Right lobe of liver (tissue), 6 donors: Measurements from ENCODE around the gene ADARB1. TPM values are rescaled to one million over a fixed set of nuclear protein-coding genes. Genes with fewer than 3 reads are reported as not detected.

Experiments
- ATAC-seq, 4 donors: fragments of 200-7000 bp; cut with Tn5 transposase; one replicate each; pipeline ENCODE4 v1.9.1; 2020; ENCODE audit warnings: mild to moderate bottlenecking in 4 of 4, moderate library complexity in 4 of 4
- DNase-seq, 3 donors: peaks; one replicate each; pipeline ENCODE4 v3.0.0-alpha.2; 2020
- H3K27ac ChIP-seq, 3 donors: fragments of 200-600 bp; one replicate each; pipeline ENCODE4 v1.8.0; 2022
- H3K27me3 ChIP-seq, 2 donors: fragments of 200-600 bp; one replicate each; pipeline ENCODE4 v1.8.0; 2022
- H3K36me3 ChIP-seq, 4 donors: fragments of 200-600 bp; sonication (generic) in 1 of 4; one replicate each; pipeline versions ENCODE4 v1.5.1 to v1.8.0; 2017 to 2022; ENCODE audit warnings: control low read depth in 1 of 4
- H3K4me1 ChIP-seq, 4 donors: fragments of 200-600 bp; sonication (generic) in 1 of 4; one replicate each; pipeline versions ENCODE4 v1.5.1 to v1.8.0; 2017 to 2022; ENCODE audit warnings: control low read depth in 1 of 4
- H3K4me3 ChIP-seq, 3 donors: fragments of 200-600 bp; one replicate each; pipeline ENCODE4 v1.8.0; 2022
- H3K9me3 ChIP-seq, 4 donors: fragments of 200-600 bp; sonication (generic) in 1 of 4; one replicate each; pipeline versions ENCODE4 v1.5.1 to v1.8.0; 2017 to 2022; ENCODE audit warnings: control low read depth in 1 of 4
- CTCF ChIP-seq, 4 donors: fragments of 200-600 bp in 3 of 4; fragments of 450-650 bp in 1 of 4; IDR thresholded peaks; one replicate each; pipeline versions ENCODE4 v1.5.1 to v1.8.0; 2016 to 2022; ENCODE audit warnings: antibody characterized with exemption in 4 of 4, mild to moderate bottlenecking in 2 of 4
- POLR2A ChIP-seq: fragments of 450-650 bp; IDR thresholded peaks from one replicate; pipeline ENCODE4 v1.6.1; 2017; ENCODE audit warnings: antibody characterized with exemption, mild to moderate bottlenecking
- WGBS: methylation state at CpG from one replicate; pipeline ENCODE4 v1.1.6; 2018; ENCODE audit warnings: low coverage, low lambda C conversion rate; ENCODE audit not compliant: insufficient coverage; ENCODE audit errors: missing lambda C conversion rate; 5-methylcytosine and 5-hydroxymethylcytosine counted together
- intact Hi-C, 2 donors: fragments of 100-400 bp; cut with DNase I; formaldehyde crosslinking; loops; one replicate each; pipeline versions ENCODE4 v1.11.2 to v1.14.1; 2022
- total RNA-seq, 6 experiments: library from RNA; depleted of rRNA in 2 of 6; stranded (reverse); fragments of >200 nt in 2 of 6; fragmentation: NEBNext Ultra II Directional in 3 of 6; extraction: Animal tissue kit (Norgen Biotek cat#: 25700) in 3 of 6; gene quantifications; one replicate each; pipeline versions ENCODE4 v1.1.0 to v1.2.4, GENCODE V29; 2016 to 2023
- donor health status: DM: no; HTN: yes; CAD: no.
- donor health status: DM: no; HTN: no; CAD: no.
- donor health status: DM: no; HTN: no; CAD: no.
- donor health status: DM: no; HTN: yes; CAD: no.
- donor health status: DM: no; HTN: yes; CAD: no.

The ADARB1 gene
- total RNA-seq, 6 experiments from 2014 or later: 4.7 to 9.9 (median 8.6) TPM

- ATAC-seq (no peak), DNase-seq (no peak)
- intact Hi-C loops: no loop called here
- 73% methylated on average over 8 of the region's 8 CpGs for WGBS
- Histone ChIP-seq H3K4me1 (no peaks in the 10 kb centered on the region), H3K27ac (no peak overlapping the region), H3K36me3 (no peaks in the 10 kb centered on the region), H3K9me3 (no peaks in the 10 kb centered on the region), H3K27me3 (no peaks in the 10 kb centered on the region), H3K4me3 (no peak overlapping the region)
- TF ChIP-seq CTCF (IDR thresholded peaks at IDR 0.05): no peak
- no peak for TF ChIP-seq POLR2A
These were observed 6.4 kb downstream of the ADARB1 start for GRCh38 chr21:45080639-45081414.

GRCh38 chr21:45081636-45082035, 7.3 kb downstream of the ADARB1 start:
- DNase-seq (no peak), ATAC-seq (no peak)
- intact Hi-C loops: no loop called here
- Histone ChIP-seq H3K4me1 (no peaks in the 10 kb centered on the region), H3K36me3 (no peaks in the 10 kb centered on the region), H3K27ac (no peak overlapping the region), H3K4me3 (no peak overlapping the region), H3K9me3 (no peaks in the 10 kb centered on the region), H3K27me3 (no peaks in the 10 kb centered on the region)
- no peak for TF ChIP-seq POLR2A
- no peak for TF ChIP-seq CTCF (IDR thresholded peaks at IDR 0.05)
- 92% methylated on average over 4 of the region's 4 CpGs for WGBS

- no peak for TF ChIP-seq POLR2A
- no peak for TF ChIP-seq CTCF (IDR thresholded peaks at IDR 0.05)
- Histone ChIP-seq H3K27ac (no peak overlapping the region), H3K9me3 (no peaks in the 10 kb centered on the region), H3K4me3 (no peak overlapping the region), H3K4me1 (no peaks in the 10 kb centered on the region), H3K27me3 (no peaks in the 10 kb centered on the region), H3K36me3 (no peaks in the 10 kb centered on the region)
- intact Hi-C loops: no loop called here
- peak in 3 of 4 donors; percentile 20 to 52 (median 27) for ATAC-seq
- DNase-seq: no peak
- WGBS: 63% methylated on average over 1 of the region's 4 CpGs
These were observed 8.4 kb downstream of the ADARB1 start for GRCh38 chr21:45082736-45083135.

GRCh38 chr21:45084121-45084520, 9.7 kb downstream of the ADARB1 start:
- H3K27ac ChIP-seq: no peak overlapping the region
- no peaks in the 10 kb centered on the region for H3K27me3 ChIP-seq

More at GRCh38 chr21:45084121-45084520, 9.7 kb downstream of the ADARB1 start:
- DNase-seq (no peak), ATAC-seq (no peak)
- Histone ChIP-seq H3K4me1 (no peaks in the 10 kb centered on the region), H3K36me3 (no peaks in the 10 kb centered on the region), H3K4me3 (no peak overlapping the region), H3K9me3 (no peaks in the 10 kb centered on the region)
- intact Hi-C loops: no loop called here
- TF ChIP-seq POLR2A (no peak), CTCF (IDR thresholded peaks at IDR 0.05) (no peak)
- 90% methylated on average over 7 of the region's 7 CpGs for WGBS
